ENCODE measurements around the gene GSK3A.

The GSK3A gene

GRCh38 chr19:42250183-42250665 lies 7.8 kb upstream of the GSK3A start:
- TF ChIP-seq GATA3 (IDR thresholded peaks at IDR 0.05; ENCODE audit: low read depth, low read length) (no peak), GATA2 (IDR thresholded peaks at IDR 0.05; ENCODE audit: low read depth, low read length) (no peak)

GRCh38 chr19:42249769-42250168 lies 7.4 kb upstream of the GSK3A start:
- TF ChIP-seq GATA2 (IDR thresholded peaks at IDR 0.05; ENCODE audit: low read depth, low read length) (no peak), GATA3 (IDR thresholded peaks at IDR 0.05; ENCODE audit: low read depth, low read length) (no peak)

- TF ChIP-seq GATA2 (IDR thresholded peaks at IDR 0.05; ENCODE audit: low read depth, low read length) (no peak), GATA3 (IDR thresholded peaks at IDR 0.05; ENCODE audit: low read depth, low read length) (no peak)
Measured at GRCh38 chr19:42249149-42249750, 6.8 kb upstream of the GSK3A start.

- TF ChIP-seq GATA3 (IDR thresholded peaks at IDR 0.05; ENCODE audit: low read depth, low read length): no peak
- TF ChIP-seq GATA2 (IDR thresholded peaks at IDR 0.05; ENCODE audit: low read depth, low read length): no peak
Measured at GRCh38 chr19:42248270-42249148, 6.1 kb upstream of the GSK3A start.

- no peak for TF ChIP-seq GATA2 (IDR thresholded peaks at IDR 0.05; ENCODE audit: low read depth, low read length)
- TF ChIP-seq GATA3 (IDR thresholded peaks at IDR 0.05; ENCODE audit: low read depth, low read length): no peak
Measured at GRCh38 chr19:42247640-42248199, 5.3 kb upstream of the GSK3A start.

- TF ChIP-seq GATA2 (IDR thresholded peaks at IDR 0.05; ENCODE audit: low read depth, low read length) (no peak), GATA3 (IDR thresholded peaks at IDR 0.05; ENCODE audit: low read depth, low read length) (no peak)
Measured at GRCh38 chr19:42246922-42247639, 4.7 kb upstream of the GSK3A start.

- TF ChIP-seq GATA2 (IDR thresholded peaks at IDR 0.05; ENCODE audit: low read depth, low read length): no peak
- TF ChIP-seq GATA3 (IDR thresholded peaks at IDR 0.05; ENCODE audit: low read depth, low read length): no peak
Measured at GRCh38 chr19:42246143-42246921, 3.9 kb upstream of the GSK3A start.

GRCh38 chr19:42245231-42245630 lies 2.8 kb upstream of the GSK3A start:
- TF ChIP-seq GATA2 (IDR thresholded peaks at IDR 0.05; ENCODE audit: low read depth, low read length): no peak
- no peak for TF ChIP-seq GATA3 (IDR thresholded peaks at IDR 0.05; ENCODE audit: low read depth, low read length)

- no peak for TF ChIP-seq GATA3 (IDR thresholded peaks at IDR 0.05; ENCODE audit: low read depth, low read length)
- no peak; the same call in 1 of the 2 replicates for TF ChIP-seq GATA2 (IDR thresholded peaks at IDR 0.05; ENCODE audit: low read depth, low read length)
Measured at GRCh38 chr19:42244347-42245220, 2.2 kb upstream of the GSK3A start.

GRCh38 chr19:42242069-42242511 lies 312 bp downstream of the GSK3A start:
- TF ChIP-seq GATA2 (IDR thresholded peaks at IDR 0.05; ENCODE audit: low read depth, low read length) (no peak), GATA3 (IDR thresholded peaks at IDR 0.05; ENCODE audit: low read depth, low read length) (no peak)

- TF ChIP-seq GATA2 (IDR thresholded peaks at IDR 0.05; ENCODE audit: low read depth, low read length) (no peak), GATA3 (IDR thresholded peaks at IDR 0.05; ENCODE audit: low read depth, low read length) (no peak)
Measured at GRCh38 chr19:42241279-42241678, 1.1 kb downstream of the GSK3A start.

- TF ChIP-seq GATA2 (IDR thresholded peaks at IDR 0.05; ENCODE audit: low read depth, low read length) (no peak), GATA3 (IDR thresholded peaks at IDR 0.05; ENCODE audit: low read depth, low read length) (no peak)
Measured at GRCh38 chr19:42239544-42240220, 2.7 kb downstream of the GSK3A start.

Data from SH-SY5Y (cell line).